Fibroblast of skin of left biceps (primary cell): ENCODE data around the gene AIFM1.
A peak's percentile ranks its signal among the peaks of the same experiment; 100 is the strongest.
"Not testable (repeated sequence)": the region's sequence is repeated elsewhere in the genome, so short reads cannot be mapped to it uniquely, and the experiment has no call there.

ENCODE experiments used
- DNase-seq, 2 experiments: peaks; one replicate each; pipeline ENCODE4 v3.0.0-alpha.2; 2013; ENCODE audit warnings: low read depth in 2 of 2

Gene AIFM1

GRCh38 chrX:130118441-130119311 is 47.0 kb downstream of the AIFM1 start:
- DNase-seq = peak; percentile 61 to 63

GRCh38 chrX:130117166-130117565 is 48.5 kb downstream of the AIFM1 start:
- no peak for DNase-seq

- DNase-seq = not testable (repeated sequence)
These were observed 50.3 kb downstream of the AIFM1 start for GRCh38 chrX:130115119-130115885.

- DNase-seq = no peak
These were observed 51.5 kb downstream of the AIFM1 start for GRCh38 chrX:130114141-130114588.

- DNase-seq = no peak
These were observed 54.2 kb downstream of the AIFM1 start for GRCh38 chrX:130111220-130112154.

GRCh38 chrX:130110379-130111219 is 55.0 kb downstream of the AIFM1 start, which contains the start of gene ELF4:
ELF4 (minus strand) TSS chrX:130110497; CDS start chrX:130081330, 29,167 bp downstream.
- peak; percentile 20 to 23 for DNase-seq

GRCh38 chrX:130109429-130110378 is 55.9 kb downstream of the AIFM1 start:
- DNase-seq = no peak

GRCh38 chrX:130108647-130109428 is 56.8 kb downstream of the AIFM1 start:
- no peak for DNase-seq

- no peak for DNase-seq
These were observed 59.6 kb downstream of the AIFM1 start for GRCh38 chrX:130106071-130106470.

- no peak for DNase-seq
These were observed 60.4 kb downstream of the AIFM1 start for GRCh38 chrX:130105244-130105643.

GRCh38 chrX:130103605-130104004 is 62.0 kb downstream of the AIFM1 start:
- no peak for DNase-seq

GRCh38 chrX:130100180-130100579 is 65.5 kb downstream of the AIFM1 start:
- peak; percentile 47 to 49 for DNase-seq

- DNase-seq = no peak
These were observed 67.5 kb downstream of the AIFM1 start for GRCh38 chrX:130098210-130098552.

GRCh38 chrX:130097507-130098209 is 68.0 kb downstream of the AIFM1 start:
- DNase-seq = no peak

- DNase-seq = no peak
These were observed 70.2 kb downstream of the AIFM1 start for GRCh38 chrX:130095249-130096030.

- no peak for DNase-seq
These were observed 70.9 kb downstream of the AIFM1 start for GRCh38 chrX:130094696-130095095.

GRCh38 chrX:130093271-130093670 is 72.4 kb downstream of the AIFM1 start:
- DNase-seq = no peak
